Breast epithelium (tissue), 4 donors: ENCODE measurements around the gene C11orf58. TPM values are rescaled to one million over a fixed set of nuclear protein-coding genes. Genes with fewer than 3 reads are reported as not detected.

Experiments
- DNase-seq, 2 donors: peaks; one replicate each; pipeline ENCODE4 v3.0.0-alpha.2; 2019; ENCODE audit warnings: low spot score in 2 of 2
- H3K27ac ChIP-seq, 2 donors: fragments of 200-600 bp; sonication (generic) in 1 of 2; one replicate each; pipeline ENCODE4 v1.5.1; 2016 to 2019; ENCODE audit warnings: mild to moderate bottlenecking in 1 of 2
- H3K27me3 ChIP-seq, 2 donors: fragments of 200-600 bp; sonication (generic) in 1 of 2; one replicate each; pipeline versions ENCODE4 v1.5.1 to v1.6.0; 2017 to 2019; ENCODE audit warnings: control low read depth in 1 of 2, mild to moderate bottlenecking in 1 of 2
- H3K36me3 ChIP-seq: fragments of 200-600 bp; one replicate; pipeline ENCODE4 v1.5.1; 2019
- H3K4me1 ChIP-seq, 2 donors: fragments of 200-600 bp; sonication (generic); one replicate each; pipeline ENCODE4 v1.5.1; 2016 to 2019; ENCODE audit warnings: control low read depth in 1 of 2
- H3K4me3 ChIP-seq, 3 donors: fragments of 200-600 bp; sonication (generic); 1 replicate in 2 of 3; 2 replicates in 1 of 3; pipeline ENCODE4 v1.5.1; 2016 to 2019; ENCODE audit warnings: mild to moderate bottlenecking in 3 of 3, moderate library complexity in 2 of 3
- H3K9me3 ChIP-seq, 2 donors: fragments of 200-600 bp; sonication (generic) in 1 of 2; one replicate each; pipeline ENCODE4 v1.5.1; 2016 to 2019; ENCODE audit warnings: control low read depth in 1 of 2
- POLR2A ChIP-seq: fragments of 450-650 bp; IDR thresholded peaks from one replicate; pipeline ENCODE4 v1.6.1; 2016; ENCODE audit warnings: antibody characterized with exemption, mild to moderate bottlenecking, moderate library complexity
- POLR2AphosphoS5 ChIP-seq, 3 donors: sonication (generic); formaldehyde crosslinking; IDR thresholded peaks; one replicate each; pipeline ENCODE4 v1.6.1; 2017; ENCODE audit warnings: antibody characterized with exemption in 3 of 3
- intact Hi-C: fragments of 100-400 bp; cut with DNase I; formaldehyde crosslinking; loops from one replicate; pipeline ENCODE4 v1.15.1; 2023; ENCODE audit warnings: low total_unique reads
- total RNA-seq, 3 donors: library from RNA; depleted of rRNA; stranded (reverse); fragments of >200 nt; gene quantifications; one replicate each; pipeline ENCODE4 v1.1.0, GENCODE V29; 2016
- TF ChIP-seq, protein P1 (sequence below), 3 donors: fragments of 450-650 bp; IDR thresholded peaks; one replicate each; pipeline ENCODE4 v1.5.1; 2016 to 2017; ENCODE audit warnings: antibody characterized with exemption in 3 of 3, mild to moderate bottlenecking in 3 of 3, moderate library complexity in 3 of 3

The C11orf58 gene
- total RNA-seq, 3 donors from 2014 or later, result 183 to 207 (median 197) TPM

DNA sequence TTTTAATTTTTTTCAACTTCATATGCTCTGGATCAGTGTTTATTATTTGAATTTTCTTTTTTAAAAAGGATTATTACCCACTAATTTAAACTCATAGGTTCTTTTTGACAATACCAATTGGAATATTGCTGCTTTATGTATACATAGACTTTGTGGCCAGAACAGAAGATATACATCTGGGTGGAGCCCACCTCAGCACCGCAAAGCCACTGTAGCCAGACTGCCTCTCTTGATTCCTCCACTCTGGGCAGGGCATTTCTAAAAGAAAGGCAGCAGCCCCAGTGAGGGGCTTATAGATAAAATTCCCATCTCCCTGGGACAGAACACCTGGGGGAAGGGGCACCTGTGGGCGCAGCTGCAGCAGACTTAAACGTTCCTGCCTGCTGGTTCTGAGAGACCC, 10.6 kb upstream of the C11orf58 start:
- Histone ChIP-seq H3K4me3 (no peak overlapping the region), H3K4me1 (no peaks in the 10 kb centered on the region), H3K27me3 (no peaks in the 10 kb centered on the region), H3K36me3 (no peaks in the 10 kb centered on the region), H3K9me3 (no peaks in the 10 kb centered on the region), H3K27ac (no peak overlapping the region)
- intact Hi-C loops, result no loop called here
- no peak for DNase-seq
- TF ChIP-seq POLR2AphosphoS5 (IDR thresholded peaks at IDR 0.05), result no peak
- TF ChIP-seq, protein P1, sequence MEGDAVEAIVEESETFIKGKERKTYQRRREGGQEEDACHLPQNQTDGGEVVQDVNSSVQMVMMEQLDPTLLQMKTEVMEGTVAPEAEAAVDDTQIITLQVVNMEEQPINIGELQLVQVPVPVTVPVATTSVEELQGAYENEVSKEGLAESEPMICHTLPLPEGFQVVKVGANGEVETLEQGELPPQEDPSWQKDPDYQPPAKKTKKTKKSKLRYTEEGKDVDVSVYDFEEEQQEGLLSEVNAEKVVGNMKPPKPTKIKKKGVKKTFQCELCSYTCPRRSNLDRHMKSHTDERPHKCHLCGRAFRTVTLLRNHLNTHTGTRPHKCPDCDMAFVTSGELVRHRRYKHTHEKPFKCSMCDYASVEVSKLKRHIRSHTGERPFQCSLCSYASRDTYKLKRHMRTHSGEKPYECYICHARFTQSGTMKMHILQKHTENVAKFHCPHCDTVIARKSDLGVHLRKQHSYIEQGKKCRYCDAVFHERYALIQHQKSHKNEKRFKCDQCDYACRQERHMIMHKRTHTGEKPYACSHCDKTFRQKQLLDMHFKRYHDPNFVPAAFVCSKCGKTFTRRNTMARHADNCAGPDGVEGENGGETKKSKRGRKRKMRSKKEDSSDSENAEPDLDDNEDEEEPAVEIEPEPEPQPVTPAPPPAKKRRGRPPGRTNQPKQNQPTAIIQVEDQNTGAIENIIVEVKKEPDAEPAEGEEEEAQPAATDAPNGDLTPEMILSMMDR (IDR thresholded peaks at IDR 0.05), result no peak
- no peak for TF ChIP-seq POLR2A

DNA sequence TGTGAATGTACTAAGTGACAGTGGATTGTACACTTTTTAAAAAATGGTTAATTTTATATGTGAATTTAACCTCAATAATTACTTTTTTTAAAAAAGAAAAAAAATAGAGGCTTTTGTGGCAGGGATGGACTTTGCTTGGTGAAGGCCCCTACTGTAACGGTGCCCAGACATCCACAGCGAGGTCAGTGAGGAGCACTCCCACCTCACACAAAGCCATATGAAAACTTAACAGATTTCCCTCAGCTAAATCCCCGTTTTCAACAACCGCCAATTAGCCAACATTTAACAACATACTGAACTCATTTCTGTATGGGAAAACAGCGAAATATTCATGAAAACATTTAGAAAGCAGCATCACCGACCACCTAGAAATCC, 642 bp upstream of the C11orf58 start:
- DNase-seq, result no peak
- Histone ChIP-seq H3K9me3 (no peaks in the 10 kb centered on the region), H3K4me3 (peak overlapping the region; percentile 64 to 79 (median 69)), H3K27me3 (no peaks in the 10 kb centered on the region), H3K36me3 (no peaks in the 10 kb centered on the region), H3K27ac (peak overlapping the region; percentile 93 to 97), H3K4me1 (peaks cover 0 to 8% of the 10 kb centered on the region in 2 donors)
- TF ChIP-seq POLR2AphosphoS5 (IDR thresholded peaks at IDR 0.05), result no peak
- TF ChIP-seq POLR2A, result no peak
- TF ChIP-seq, protein P1 (IDR thresholded peaks at IDR 0.05), result no peak
- intact Hi-C loops, result no loop called here

DNA sequence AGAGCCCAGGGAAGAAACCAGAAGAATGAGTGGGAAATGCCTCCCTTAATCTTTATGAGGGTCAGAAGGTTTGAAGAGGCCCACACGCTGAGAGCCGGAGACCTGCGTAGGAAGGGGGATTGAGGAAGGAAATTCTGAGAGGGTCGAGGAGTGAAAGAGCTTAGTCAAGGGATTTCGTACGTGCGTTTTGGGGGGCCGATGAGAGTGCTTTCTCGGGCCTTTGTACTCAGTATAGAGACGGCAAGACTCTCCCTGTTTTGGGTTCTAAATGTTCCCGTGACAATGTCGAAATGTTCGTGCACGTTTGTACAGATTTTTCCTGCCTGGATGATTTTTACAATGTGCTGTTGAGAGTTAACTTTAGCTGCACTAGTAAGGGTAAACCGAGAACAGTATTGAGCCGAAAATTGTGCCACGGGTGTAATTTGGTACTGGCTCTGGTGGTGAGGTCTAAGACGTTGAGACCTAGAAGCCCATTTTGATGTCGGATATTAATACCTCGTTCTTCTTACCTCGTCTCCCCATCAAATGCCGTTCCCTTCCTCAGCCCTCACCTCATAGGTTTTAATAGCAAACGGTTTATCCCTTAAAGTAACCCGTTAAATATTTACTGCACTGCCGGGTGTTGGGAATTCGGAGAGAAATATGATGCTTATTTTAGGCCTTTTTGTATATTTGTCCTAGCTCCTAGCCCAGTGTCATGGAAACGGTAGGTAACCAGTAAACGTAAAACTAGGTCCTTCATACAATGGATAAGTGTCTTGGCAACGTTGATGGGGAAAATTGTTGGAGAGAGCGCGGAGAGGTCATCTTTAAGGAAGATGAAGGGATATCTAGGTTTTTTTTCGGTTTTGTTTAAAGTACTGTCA, 734 bp downstream of the C11orf58 start:
- no peaks in the 10 kb centered on the region for H3K9me3 ChIP-seq
- H3K27ac ChIP-seq, result peak overlapping the region; percentile 93 to 97
- TF ChIP-seq POLR2A, result no peak
- TF ChIP-seq, protein P1 (IDR thresholded peaks at IDR 0.05), result no peak
- no peak for TF ChIP-seq POLR2AphosphoS5 (IDR thresholded peaks at IDR 0.05)
- intact Hi-C loops, result no loop called here
- H3K36me3 ChIP-seq, result no peaks in the 10 kb centered on the region
- no peak for DNase-seq
- peaks cover 0 to 16% of the 10 kb centered on the region in 2 donors for H3K4me1 ChIP-seq
- peak overlapping the region; percentile 64 to 79 (median 69) for H3K4me3 ChIP-seq
- H3K27me3 ChIP-seq, result no peaks in the 10 kb centered on the region

DNA sequence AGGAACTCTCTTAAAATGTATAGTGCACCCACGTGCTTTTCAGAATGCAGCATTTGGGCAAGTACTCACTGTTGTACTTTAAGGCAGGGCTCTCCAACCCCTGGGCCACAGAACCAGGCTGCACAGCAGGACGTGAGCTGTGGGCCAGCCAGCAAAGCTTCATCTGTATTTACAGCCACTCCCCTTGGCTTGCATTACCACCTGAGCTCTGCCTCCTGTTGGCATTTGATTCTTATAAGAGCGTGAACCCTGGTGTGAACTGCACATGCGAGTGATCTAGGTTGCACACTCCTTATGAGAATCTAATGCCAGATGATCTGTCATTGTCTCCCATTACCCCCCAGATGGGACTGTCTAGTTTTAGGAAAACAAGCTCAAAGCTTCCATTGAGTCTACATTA, 3.0 kb downstream of the C11orf58 start:
- H3K4me3 ChIP-seq, result peak overlapping the region in 1 of 3 donors; percentile 44
- H3K27ac ChIP-seq, result no peak overlapping the region
- DNase-seq, result no peak
- peaks cover 0 to 20% of the 10 kb centered on the region in 2 donors for H3K4me1 ChIP-seq
- no peaks in the 10 kb centered on the region for H3K27me3 ChIP-seq
- intact Hi-C loops, result no loop called here
- H3K9me3 ChIP-seq, result no peaks in the 10 kb centered on the region
- no peaks in the 10 kb centered on the region for H3K36me3 ChIP-seq
- TF ChIP-seq POLR2A, result no peak
- TF ChIP-seq, protein P1 (IDR thresholded peaks at IDR 0.05), result no peak
- no peak for TF ChIP-seq POLR2AphosphoS5 (IDR thresholded peaks at IDR 0.05)

DNA sequence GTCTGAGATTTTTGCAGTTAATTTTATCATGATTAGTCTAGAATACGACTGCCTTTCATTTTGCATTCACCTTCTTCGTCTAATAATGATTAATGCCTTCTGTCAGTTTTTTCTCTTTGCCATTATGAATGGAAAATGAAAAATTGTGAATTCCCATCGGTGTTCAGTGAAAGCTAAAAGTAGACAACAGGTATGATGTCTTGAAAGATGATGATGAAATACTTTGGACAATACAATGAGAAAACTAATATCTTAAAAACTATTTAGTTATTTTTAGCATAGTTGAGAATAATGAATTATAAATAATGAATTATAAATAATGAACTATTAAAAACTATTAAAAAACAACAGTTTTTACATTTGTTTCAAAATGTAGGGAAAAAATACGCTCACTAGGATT, 5.0 kb downstream of the C11orf58 start:
- no peak overlapping the region for H3K27ac ChIP-seq
- H3K9me3 ChIP-seq, result no peaks in the 10 kb centered on the region
- TF ChIP-seq, protein P1 (IDR thresholded peaks at IDR 0.05), result no peak
- TF ChIP-seq POLR2AphosphoS5 (IDR thresholded peaks at IDR 0.05) (no peak), POLR2A (no peak)
- DNase-seq, result no peak
- no peaks in the 10 kb centered on the region for H3K27me3 ChIP-seq
- peaks cover 4% of the 10 kb centered on the region for H3K36me3 ChIP-seq
- H3K4me1 ChIP-seq, result peaks cover 0 to 20% of the 10 kb centered on the region in 2 donors
- intact Hi-C loops, result no loop called here
- no peak overlapping the region for H3K4me3 ChIP-seq
